Ascending aorta (tissue), 2 donors: ENCODE measurements around the gene TPRKB. TPM values are rescaled to one million over a fixed set of nuclear protein-coding genes. Genes with fewer than 3 reads are reported as not detected.
"Not testable (repeated sequence)": the region's sequence is repeated elsewhere in the genome, so short reads cannot be mapped to it uniquely, and the experiment has no call there.

ENCODE experiments used
- DNase-seq, 2 donors: peaks; one replicate each; pipeline ENCODE4 v3.0.0-alpha.2; 2019; ENCODE audit warnings: low spot score in 2 of 2
- H3K27ac ChIP-seq, 2 donors: fragments of 200-600 bp; sonication (generic); one replicate each; pipeline ENCODE4 v1.5.1; 2016 to 2017; ENCODE audit warnings: mild to moderate bottlenecking in 1 of 2
- H3K27me3 ChIP-seq: fragments of 200-600 bp; sonication (generic); one replicate; pipeline ENCODE4 v1.5.1; 2017
- H3K36me3 ChIP-seq, 2 donors: fragments of 200-600 bp; sonication (generic); one replicate each; pipeline ENCODE4 v1.5.1; 2016
- H3K4me1 ChIP-seq, 2 donors: fragments of 200-600 bp; sonication (generic); one replicate each; pipeline ENCODE4 v1.5.1; 2016 to 2017; ENCODE audit warnings: mild to moderate bottlenecking in 1 of 2
- H3K4me3 ChIP-seq, 2 donors: fragments of 200-600 bp; sonication (generic); one replicate each; pipeline ENCODE4 v1.5.1; 2016 to 2017; ENCODE audit warnings: mild to moderate bottlenecking in 1 of 2
- H3K9me3 ChIP-seq, 2 donors: fragments of 200-600 bp; sonication (generic); one replicate each; pipeline ENCODE4 v1.5.1; 2016
- CTCF ChIP-seq, 3 experiments: fragments of 200-600 bp in 2 of 3; fragments of 450-650 bp in 1 of 3; sonication (generic) in 2 of 3; IDR thresholded peaks; one replicate each; pipeline ENCODE4 v1.5.1; 2016 to 2019; ENCODE audit warnings: antibody characterized with exemption in 3 of 3, mild to moderate bottlenecking in 1 of 3, moderate library complexity in 1 of 3
- intact Hi-C: fragments of 100-400 bp; cut with DNase I; formaldehyde crosslinking; loops from one replicate; pipeline ENCODE4 v1.15.1; 2023
- total RNA-seq: library from RNA; depleted of rRNA; stranded (reverse); fragments of >200 nt; gene quantifications from one replicate; pipeline ENCODE4 v1.1.0, GENCODE V29; 2016

The TPRKB gene
- total RNA-seq, 1 donor from 2014 or later: 11.1 TPM

- no peaks in the 10 kb centered on the region for H3K4me1 ChIP-seq
- H3K4me3 ChIP-seq: no peak overlapping the region
- DNase-seq: no peak
- H3K36me3 ChIP-seq: no peaks in the 10 kb centered on the region
- H3K27ac ChIP-seq: no peak overlapping the region
- H3K9me3 ChIP-seq: no peaks in the 10 kb centered on the region
- no peak for TF ChIP-seq CTCF (IDR thresholded peaks at IDR 0.05)
- H3K27me3 ChIP-seq: no peaks in the 10 kb centered on the region
- intact Hi-C loops: no loop called here
Measured at GRCh38 chr2:73718421-73718820, 18.7 kb downstream of the TPRKB start.

GRCh38 chr2:73717695-73718094 is 19.4 kb downstream of the TPRKB start:
- H3K27me3 ChIP-seq, H3K36me3 ChIP-seq, H3K9me3 ChIP-seq, DNase-seq, H3K4me3 ChIP-seq, H3K4me1 ChIP-seq, H3K27ac ChIP-seq, intact Hi-C loops: not testable (repeated sequence)

- no peaks in the 10 kb centered on the region for H3K36me3 ChIP-seq
- no peaks in the 10 kb centered on the region for H3K9me3 ChIP-seq
- no peak overlapping the region for H3K27ac ChIP-seq
- intact Hi-C loops: no loop called here
- no peak overlapping the region for H3K4me3 ChIP-seq
- TF ChIP-seq CTCF (IDR thresholded peaks at IDR 0.05): no peak
- no peak for DNase-seq
- no peaks in the 10 kb centered on the region for H3K4me1 ChIP-seq
- H3K27me3 ChIP-seq: no peaks in the 10 kb centered on the region
Measured at GRCh38 chr2:73717251-73717606, 19.9 kb downstream of the TPRKB start.

GRCh38 chr2:73716543-73717250 is 20.4 kb downstream of the TPRKB start:
- DNase-seq: no peak
- peak overlapping the region; percentile 33 to 49 for H3K27ac ChIP-seq
- intact Hi-C loops: no loop called here
- H3K4me3 ChIP-seq: peak overlapping the region in 1 of 2 donors; percentile 37
- H3K27me3 ChIP-seq: no peaks in the 10 kb centered on the region
- no peaks in the 10 kb centered on the region for H3K9me3 ChIP-seq
- no peaks in the 10 kb centered on the region for H3K36me3 ChIP-seq
- no peak for TF ChIP-seq CTCF (IDR thresholded peaks at IDR 0.05)
- H3K4me1 ChIP-seq: no peaks in the 10 kb centered on the region

GRCh38 chr2:73714091-73714490 is 23.1 kb downstream of the TPRKB start:
- intact Hi-C loops: no loop called here
- TF ChIP-seq CTCF (IDR thresholded peaks at IDR 0.05): no peak
- H3K27ac ChIP-seq: no peak overlapping the region
- H3K4me3 ChIP-seq: no peak overlapping the region
- H3K27me3 ChIP-seq: no peaks in the 10 kb centered on the region
- no peaks in the 10 kb centered on the region for H3K4me1 ChIP-seq
- H3K9me3 ChIP-seq: no peaks in the 10 kb centered on the region
- DNase-seq: no peak
- H3K36me3 ChIP-seq: no peaks in the 10 kb centered on the region

- H3K36me3 ChIP-seq: no peaks in the 10 kb centered on the region
- no peak for TF ChIP-seq CTCF (IDR thresholded peaks at IDR 0.05)
- H3K9me3 ChIP-seq: no peaks in the 10 kb centered on the region
- no peak for DNase-seq
- intact Hi-C loops: no loop called here
- no peaks in the 10 kb centered on the region for H3K4me1 ChIP-seq
- H3K27me3 ChIP-seq: no peaks in the 10 kb centered on the region
- no peak overlapping the region for H3K4me3 ChIP-seq
- no peak overlapping the region for H3K27ac ChIP-seq
Measured at GRCh38 chr2:73708527-73708926, 28.6 kb downstream of the TPRKB start.
